ENCODE measurements around the gene NDUFAF4. TPM values are rescaled to one million over a fixed set of nuclear protein-coding genes. Genes with fewer than 3 reads are reported as not detected.

Gene NDUFAF4
- total RNA-seq, 1 donor from 2014 or later: 41.4 TPM

Other genes starting within 250 kb of the NDUFAF4 start
- 14.2 TPM for gene GPR63, start 60.4 kb downstream of the NDUFAF4 start, total RNA-seq (ENCODE audit: insufficient read depth, low replicate concordance)
- gene KLHL32, start 26.8 kb upstream of the NDUFAF4 start, total RNA-seq (ENCODE audit: insufficient read depth, low replicate concordance): 13.0 TPM

Measured in umbilical cord (tissue), 1 donor.